Mesenchymal stem cell (in vitro differentiated cells and primary cell): Measurements from ENCODE around the gene CST9L.

Source experiments
- DNase-seq: peaks from one replicate; pipeline ENCODE4 v3.0.0-alpha.2; 2013
- H2AFZ ChIP-seq: one replicate; pipeline ENCODE4 v1.6.1; 2013; ENCODE audit warnings: low read depth, mild to moderate bottlenecking, control low read depth, inconsistent platforms, low read length, moderate library complexity
- H2AK5ac ChIP-seq: 2 replicates; pipeline ENCODE4 v1.6.1; 2013; ENCODE audit warnings: low read length, moderate library complexity, mild to moderate bottlenecking, inconsistent platforms; ENCODE audit not compliant: severe bottlenecking
- H2BK120ac ChIP-seq: one replicate; pipeline ENCODE4 v1.6.1; 2013; ENCODE audit warnings: low read depth, mild to moderate bottlenecking, inconsistent platforms, low read length, moderate library complexity
- H2BK12ac ChIP-seq, 2 experiments: one replicate each; pipeline ENCODE4 v1.6.1; 2013; ENCODE audit warnings: inconsistent platforms in 2 of 2, low read length in 2 of 2, mild to moderate bottlenecking in 2 of 2, moderate library complexity in 2 of 2, control low read depth in 1 of 2
- H2BK15ac ChIP-seq: one replicate; pipeline ENCODE4 v1.6.1; 2013; ENCODE audit warnings: mild to moderate bottlenecking, low read depth, inconsistent platforms; ENCODE audit not compliant: poor library complexity, severe bottlenecking
- H2BK5ac ChIP-seq: 2 replicates; pipeline ENCODE4 v1.6.1; 2013; ENCODE audit warnings: low read depth, mild to moderate bottlenecking, low read length, control low read depth, inconsistent platforms; ENCODE audit not compliant: poor library complexity, severe bottlenecking
- H3K14ac ChIP-seq, 2 experiments: one replicate each; pipeline ENCODE4 v1.6.1; 2013; ENCODE audit warnings: inconsistent platforms in 2 of 2, low read length in 2 of 2, control low read depth in 1 of 2, mild to moderate bottlenecking in 1 of 2, moderate library complexity in 1 of 2
- H3K18ac ChIP-seq, 2 experiments: one replicate each; pipeline ENCODE4 v1.6.1; 2013; ENCODE audit warnings: inconsistent platforms in 2 of 2, low read length in 2 of 2, control low read depth in 1 of 2, low read depth in 1 of 2, mild to moderate bottlenecking in 1 of 2
- H3K23ac ChIP-seq, 2 experiments: one replicate each; pipeline ENCODE4 v1.6.1; 2013; ENCODE audit warnings: inconsistent platforms in 2 of 2, low read length in 2 of 2, mild to moderate bottlenecking in 2 of 2, moderate library complexity in 2 of 2, control low read depth in 1 of 2
- H3K27ac ChIP-seq: 2 replicates; pipeline ENCODE4 v1.5.1; 2013; ENCODE audit warnings: mild to moderate bottlenecking, moderate library complexity, low read length, control low read depth, inconsistent platforms; ENCODE audit not compliant: poor library complexity, severe bottlenecking
- H3K27me3 ChIP-seq, 2 experiments: 2 replicates each; pipeline versions ENCODE4 v1.6.1 to v1.7.0; 2013; ENCODE audit warnings: low read length in 2 of 2, mild to moderate bottlenecking in 2 of 2, moderate library complexity in 2 of 2, control low read depth in 1 of 2, inconsistent platforms in 1 of 2; ENCODE audit not compliant: control insufficient read depth in 1 of 2, insufficient read depth in 1 of 2
- H3K36me3 ChIP-seq, 2 experiments: 2 replicates each; pipeline versions ENCODE4 v1.6.1 to v1.7.0; 2013; ENCODE audit warnings: low read length in 2 of 2, control low read depth in 1 of 2, inconsistent platforms in 1 of 2, low read depth in 1 of 2, mild to moderate bottlenecking in 1 of 2; ENCODE audit not compliant: insufficient read depth in 2 of 2, control insufficient read depth in 1 of 2
- H3K4ac ChIP-seq, 2 experiments: one replicate each; pipeline ENCODE4 v1.6.1; 2013; ENCODE audit warnings: inconsistent platforms in 2 of 2, low read length in 2 of 2, mild to moderate bottlenecking in 2 of 2, moderate library complexity in 2 of 2, control low read depth in 1 of 2, low read depth in 1 of 2
- H3K4me1 ChIP-seq: 2 replicates; pipeline ENCODE4 v1.6.1; 2013; ENCODE audit warnings: low read depth, low read length, control low read depth; ENCODE audit not compliant: control insufficient read depth, insufficient read depth
- H3K4me2 ChIP-seq: 2 replicates; pipeline ENCODE4 v1.6.1; 2013; ENCODE audit warnings: low read length, mild to moderate bottlenecking, inconsistent platforms; ENCODE audit not compliant: poor library complexity, severe bottlenecking
- H3K4me3 ChIP-seq, 2 experiments: 2 replicates each; pipeline versions ENCODE4 v1.5.1 to v1.7.0; 2013; ENCODE audit warnings: low read length in 2 of 2, mild to moderate bottlenecking in 2 of 2, control low read depth in 1 of 2, low read depth in 1 of 2; ENCODE audit not compliant: insufficient read depth in 1 of 2
- H3K79me1 ChIP-seq: replicated peaks from 2 replicates; pipeline ENCODE4 v1.6.1; 2013; ENCODE audit warnings: mild to moderate bottlenecking, control low read depth, low read length, inconsistent platforms; ENCODE audit not compliant: poor library complexity, severe bottlenecking
- H3K9ac ChIP-seq: 2 replicates; pipeline ENCODE4 v1.7.0; 2013; ENCODE audit warnings: mild to moderate bottlenecking, low read length, moderate library complexity
- H3K9me3 ChIP-seq: 2 replicates; pipeline ENCODE4 v1.7.0; 2013; ENCODE audit warnings: mild to moderate bottlenecking, low read length; ENCODE audit not compliant: control insufficient read depth
- H4K8ac ChIP-seq: one replicate; pipeline ENCODE4 v1.6.1; 2013; ENCODE audit warnings: inconsistent platforms, mild to moderate bottlenecking, low read length, moderate library complexity
- H4K91ac ChIP-seq: one replicate; pipeline ENCODE4 v1.6.1; 2013; ENCODE audit warnings: mild to moderate bottlenecking, low read length, inconsistent platforms
- WGBS: methylation state at CpG from one replicate; pipeline ENCODE4 v1.1.7; 2013; ENCODE audit warnings: mixed read lengths; 5-methylcytosine and 5-hydroxymethylcytosine counted together

Gene CST9L

DNA sequence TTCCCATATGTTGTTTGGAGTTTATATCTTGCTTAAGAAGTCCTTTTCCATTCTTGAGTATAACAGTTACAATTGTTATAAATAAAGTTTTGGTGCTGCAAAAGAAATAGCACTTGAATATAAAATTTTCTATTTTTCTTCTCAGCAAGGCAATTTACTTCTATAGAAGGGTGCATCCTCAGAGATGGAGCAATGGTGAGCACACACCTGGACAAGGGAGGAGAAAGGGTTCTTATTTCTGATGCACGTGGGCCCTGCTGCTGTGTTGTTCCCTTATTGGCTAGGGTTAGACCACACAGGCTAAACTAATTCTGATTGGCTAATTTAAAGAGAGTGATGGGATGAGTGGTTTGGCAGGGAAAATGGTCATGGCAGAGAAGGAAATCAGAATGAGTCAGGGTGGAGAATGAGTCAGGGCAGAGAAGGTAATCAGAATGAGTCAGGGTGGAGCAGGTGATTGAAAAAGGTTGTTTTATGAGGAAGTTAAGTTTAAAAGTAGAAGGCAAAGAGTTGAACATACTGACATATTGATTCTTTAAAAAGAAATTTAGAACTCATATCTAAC is 39.3 kb downstream of the CST9L start:
- Histone ChIP-seq H3K36me3 (no peaks in the 10 kb centered on the region), H2BK5ac (no peak overlapping the region), H2BK15ac (no peak overlapping the region), H3K14ac (no peak overlapping the region), H2AFZ (no peak overlapping the region), H3K4me1 (no peaks in the 10 kb centered on the region), H3K18ac (no peak overlapping the region), H2BK120ac (no peak overlapping the region), H4K8ac (no peak overlapping the region), H2BK12ac (no peak overlapping the region), H3K27ac (no peak overlapping the region), H3K79me1 (no peaks in the 10 kb centered on the region), H4K91ac (no peak overlapping the region), H3K9ac (no peak overlapping the region), H3K4me3 (no peak overlapping the region), H3K4me2 (no peak overlapping the region), H2AK5ac (no peak overlapping the region), H3K23ac (no peak overlapping the region), H3K4ac (no peak overlapping the region), H3K9me3 (peaks cover 24% of the 10 kb centered on the region), H3K27me3 (no peaks in the 10 kb centered on the region)
- no peak for DNase-seq
- 35% methylated on average over 1 of the region's 1 CpG for WGBS

DNA sequence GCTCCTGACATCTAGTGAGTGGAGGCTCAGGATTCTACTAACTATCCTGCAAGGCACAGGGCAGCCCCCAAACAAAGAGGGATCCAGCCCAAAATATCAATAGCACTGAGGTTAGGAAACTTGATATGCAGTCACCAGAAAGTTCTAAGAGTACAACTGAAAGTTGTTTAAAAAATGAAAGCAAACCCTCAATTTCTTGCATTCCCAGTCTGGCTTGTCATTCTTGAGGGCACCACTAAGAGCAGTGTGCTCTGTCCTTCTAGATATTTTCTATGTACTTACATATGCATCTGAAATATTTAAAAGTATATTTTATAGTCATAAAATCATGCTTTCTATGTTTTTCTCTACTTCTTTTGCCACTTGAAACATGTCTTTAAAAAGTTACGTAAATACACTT is 41.4 kb downstream of the CST9L start:
- no CpG with 5 or more reads among the region's 1 CpG for WGBS
- Histone ChIP-seq H3K9me3 (peaks cover 21% of the 10 kb centered on the region), H3K18ac (no peak overlapping the region), H3K27ac (no peak overlapping the region), H3K27me3 (peaks cover 0 to 5% of the 10 kb centered on the region in 2 experiments), H3K4me3 (no peak overlapping the region), H2BK5ac (no peak overlapping the region), H2AK5ac (no peak overlapping the region), H3K79me1 (no peaks in the 10 kb centered on the region), H3K14ac (no peak overlapping the region), H4K91ac (no peak overlapping the region), H3K4me1 (no peaks in the 10 kb centered on the region), H2AFZ (no peak overlapping the region), H3K23ac (no peak overlapping the region), H3K9ac (no peak overlapping the region), H2BK120ac (no peak overlapping the region), H3K4ac (no peak overlapping the region), H2BK12ac (no peak overlapping the region), H3K36me3 (no peaks in the 10 kb centered on the region), H3K4me2 (no peak overlapping the region), H2BK15ac (no peak overlapping the region), H4K8ac (no peak overlapping the region)
- no peak for DNase-seq

DNA sequence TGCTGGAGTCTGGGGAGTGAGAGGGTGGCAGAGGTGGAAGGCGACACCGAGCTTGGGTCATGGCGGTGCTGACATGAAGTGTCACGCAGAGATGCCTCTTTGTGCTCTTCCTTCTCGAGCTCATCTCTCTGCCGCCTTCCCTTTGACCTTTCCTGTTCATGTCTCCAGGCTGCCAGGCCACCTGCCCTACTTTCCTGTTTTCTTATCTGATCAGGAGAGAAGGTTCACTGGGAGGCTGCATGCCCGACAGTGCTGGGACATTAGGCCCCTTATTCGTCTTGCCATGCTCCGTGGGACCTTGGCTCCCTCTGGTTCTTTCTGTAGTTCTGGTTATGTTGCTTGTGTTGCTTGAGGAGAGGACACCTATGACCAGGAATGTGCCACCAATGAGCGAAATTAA is 44.1 kb downstream of the CST9L start:
- Histone ChIP-seq H3K36me3 (no peaks in the 10 kb centered on the region), H3K18ac (no peak overlapping the region), H2BK120ac (no peak overlapping the region), H3K4me1 (peaks cover 5% of the 10 kb centered on the region), H3K79me1 (no peaks in the 10 kb centered on the region), H4K8ac (no peak overlapping the region), H3K4me2 (no peak overlapping the region), H3K14ac (no peak overlapping the region), H2BK5ac (no peak overlapping the region), H3K27ac (no peak overlapping the region), H4K91ac (no peak overlapping the region), H3K23ac (no peak overlapping the region), H3K4ac (no peak overlapping the region), H2BK15ac (no peak overlapping the region), H3K9me3 (peaks cover 8% of the 10 kb centered on the region), H2AK5ac (no peak overlapping the region), H2BK12ac (no peak overlapping the region), H3K27me3 (peaks cover 0 to 5% of the 10 kb centered on the region in 2 experiments), H3K4me3 (no peak overlapping the region), H3K9ac (no peak overlapping the region), H2AFZ (no peak overlapping the region)
- 86% methylated on average over 9 of the region's 10 CpGs for WGBS
- DNase-seq = no peak

DNA sequence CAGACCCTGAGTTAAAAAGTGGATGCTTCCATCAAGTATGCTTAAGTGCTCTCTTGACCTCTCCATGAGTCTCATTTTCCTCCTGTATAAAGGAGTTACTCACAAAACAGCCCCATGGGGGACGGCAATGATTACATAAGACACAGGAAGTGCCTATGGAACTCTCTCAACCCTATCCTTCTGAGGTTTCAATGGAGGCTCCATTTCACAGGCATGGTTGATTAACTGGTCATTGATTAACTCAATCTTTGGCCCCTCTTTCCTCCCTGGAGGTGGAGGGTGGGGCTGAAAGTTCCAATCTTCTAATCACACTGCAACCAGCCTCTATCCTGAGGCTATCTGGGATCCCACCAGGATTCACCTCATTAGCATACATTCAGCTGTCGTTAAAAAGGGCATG is 48.1 kb downstream of the CST9L start:
- H2AK5ac ChIP-seq = no peak overlapping the region
- H2BK15ac ChIP-seq = no peak overlapping the region
- H3K79me1 ChIP-seq = no peaks in the 10 kb centered on the region
- H4K8ac ChIP-seq = no peak overlapping the region
- no peak overlapping the region for H3K9ac ChIP-seq
- H3K4me2 ChIP-seq = no peak overlapping the region
- no peak overlapping the region for H2AFZ ChIP-seq
- no peak overlapping the region for H3K18ac ChIP-seq
- H3K4me1 ChIP-seq = peaks cover 5% of the 10 kb centered on the region
- WGBS = 41% methylated on average over 2 of the region's 2 CpGs
- no peak overlapping the region for H2BK12ac ChIP-seq
- no peak overlapping the region for H2BK120ac ChIP-seq
- H3K4me3 ChIP-seq = no peak overlapping the region
- no peak overlapping the region for H4K91ac ChIP-seq
- no peak overlapping the region for H3K14ac ChIP-seq
- no peak overlapping the region for H3K23ac ChIP-seq
- no peak overlapping the region for H3K27ac ChIP-seq
- H2BK5ac ChIP-seq = no peak overlapping the region
- H3K9me3 ChIP-seq = no peaks in the 10 kb centered on the region
- no peak for DNase-seq
- H3K27me3 ChIP-seq = peaks cover 1 to 5% of the 10 kb centered on the region in 2 experiments
- no peaks in the 10 kb centered on the region for H3K36me3 ChIP-seq
- H3K4ac ChIP-seq = no peak overlapping the region
